Hepatocyte (in vitro differentiated cells): Measurements from ENCODE around the gene MYL6. TPM values are rescaled to one million over a fixed set of nuclear protein-coding genes. Genes with fewer than 3 reads are reported as not detected.

Experiments used
- DNase-seq: peaks from one replicate; pipeline ENCODE4 v3.0.0-alpha.2; 2016; ENCODE audit warnings: low spot score
- H2AFZ ChIP-seq: fragments of 200-600 bp; sonication (generic); 2 replicates; pipeline ENCODE4 v1.6.0; 2016; ENCODE audit warnings: antibody characterized with exemption, mild to moderate bottlenecking
- H3K27ac ChIP-seq: fragments of 200-600 bp; sonication (generic); 2 replicates; pipeline ENCODE4 v1.5.1; 2016; ENCODE audit warnings: mild to moderate bottlenecking
- H3K27me3 ChIP-seq: fragments of 200-600 bp; sonication (generic); 2 replicates; pipeline ENCODE4 v1.6.1; 2016
- H3K36me3 ChIP-seq: fragments of 200-600 bp; sonication (generic); replicated peaks from 2 replicates; pipeline ENCODE4 v1.5.1; 2016; ENCODE audit warnings: low read depth; ENCODE audit not compliant: insufficient read depth
- H3K4me1 ChIP-seq: fragments of 200-600 bp; sonication (generic); 2 replicates; pipeline ENCODE4 v1.5.1; 2016; ENCODE audit warnings: mild to moderate bottlenecking, moderate library complexity; ENCODE audit not compliant: insufficient read depth
- H3K4me2 ChIP-seq: fragments of 200-600 bp; sonication (generic); 2 replicates; pipeline ENCODE4 v1.6.0; 2016
- H3K4me3 ChIP-seq: fragments of 200-600 bp; sonication (generic); 2 replicates; pipeline ENCODE4 v1.5.1; 2016; ENCODE audit warnings: mild to moderate bottlenecking
- H3K79me2 ChIP-seq: fragments of 200-600 bp; sonication (generic); 2 replicates; pipeline ENCODE4 v1.6.0; 2017; ENCODE audit warnings: mild to moderate bottlenecking
- H3K9me2 ChIP-seq: fragments of 200-600 bp; sonication (generic); replicated peaks from 2 replicates; pipeline ENCODE4 v1.6.0; 2017; ENCODE audit warnings: mild to moderate bottlenecking; ENCODE audit not compliant: insufficient read depth
- H3K9me3 ChIP-seq: fragments of 200-600 bp; sonication (generic); 2 replicates; pipeline ENCODE4 v1.5.1; 2016; ENCODE audit warnings: low read depth, mild to moderate bottlenecking
- H4K20me1 ChIP-seq: fragments of 200-600 bp; sonication (generic); 2 replicates; pipeline ENCODE4 v1.6.0; 2016; ENCODE audit warnings: mild to moderate bottlenecking; ENCODE audit not compliant: insufficient read depth, poor library complexity, severe bottlenecking
- EZH2 ChIP-seq: fragments of 200-600 bp; sonication (generic); IDR thresholded peaks from 2 replicates; pipeline ENCODE4 v1.6.1; 2016; ENCODE audit warnings: antibody characterized with exemption, mild to moderate bottlenecking, borderline replicate concordance
- EZH2phosphoT487 ChIP-seq: fragments of 200-600 bp; sonication (generic); IDR thresholded peaks from one replicate; pipeline ENCODE4 v1.6.1; 2018; ENCODE audit warnings: antibody characterized with exemption, mild to moderate bottlenecking, low read depth, moderate library complexity; ENCODE audit not compliant: unreplicated experiment, severe bottlenecking
- WGBS: methylation state at CpG from one replicate; pipeline ENCODE4 v1.1.6; 2016; ENCODE audit warnings: low lambda C conversion rate; ENCODE audit errors: missing lambda C conversion rate; 5-methylcytosine and 5-hydroxymethylcytosine counted together
- polyA plus RNA-seq: library from polyadenylated mRNA; unstranded; fragments of >200 nt; fragmentation: Nextera tagmentation; extraction: Ambion mirVana; gene quantifications from 2 replicates; pipeline ENCODE4 v1.2.1, GENCODE V29; 2016
- total RNA-seq: library from RNA; depleted of rRNA; stranded (reverse); fragments of >200 nt; gene quantifications from 2 replicates; pipeline ENCODE4 v1.2.3, GENCODE V29; 2014
- TF ChIP-seq, protein P1 (sequence below): fragments of 200-600 bp; sonication (generic); IDR thresholded peaks from 2 replicates; pipeline ENCODE4 v1.5.1; 2016; ENCODE audit warnings: antibody characterized with exemption, mild to moderate bottlenecking; ENCODE audit not compliant: poor library complexity

MYL6 gene
- total and polyA plus RNA-seq, 2 experiments from 2014 or later, result 1,441 to 2,273 TPM

DNA sequence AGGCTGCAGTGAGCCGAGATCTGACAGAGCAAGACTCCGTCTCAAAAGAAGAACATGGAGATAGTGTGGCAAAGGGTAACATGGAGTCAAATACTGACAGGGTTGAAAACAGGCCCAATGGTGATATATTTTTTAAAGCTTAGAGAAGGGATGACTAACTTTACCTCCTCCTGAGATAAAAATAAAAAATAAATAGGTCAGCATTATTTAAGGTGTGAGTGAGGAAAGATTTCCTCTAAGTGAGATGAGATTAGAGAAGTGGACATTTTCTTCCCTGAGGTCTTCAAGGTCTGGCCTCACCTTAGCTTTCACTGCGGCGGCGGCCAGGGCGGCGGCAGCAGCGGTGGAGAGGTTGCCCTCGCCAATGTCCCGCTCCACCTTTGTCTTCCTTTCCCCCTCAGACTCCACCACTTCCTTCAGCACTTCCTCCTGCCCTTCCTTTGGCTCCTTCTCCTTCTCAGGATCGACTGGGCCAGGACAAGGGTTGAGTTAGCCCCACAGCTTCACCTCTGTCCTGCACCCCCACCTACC lies 11.1 kb downstream of the MYL6 start:
- Histone ChIP-seq H3K27ac (no peak overlapping the region), H3K36me3 (no peaks in the 10 kb centered on the region), H2AFZ (no peak overlapping the region), H3K9me2 (no peaks in the 10 kb centered on the region), H3K9me3 (no peaks in the 10 kb centered on the region), H3K79me2 (no peaks in the 10 kb centered on the region), H3K4me3 (no peak overlapping the region), H3K4me1 (no peaks in the 10 kb centered on the region), H3K27me3 (no peaks in the 10 kb centered on the region), H3K4me2 (no peak overlapping the region), H4K20me1 (no peaks in the 10 kb centered on the region)
- no peak for DNase-seq
- WGBS, result 99% methylated on average over 11 of the region's 11 CpGs
- TF ChIP-seq EZH2phosphoT487 (no peak), EZH2 (no peak)
- TF ChIP-seq, protein P1, sequence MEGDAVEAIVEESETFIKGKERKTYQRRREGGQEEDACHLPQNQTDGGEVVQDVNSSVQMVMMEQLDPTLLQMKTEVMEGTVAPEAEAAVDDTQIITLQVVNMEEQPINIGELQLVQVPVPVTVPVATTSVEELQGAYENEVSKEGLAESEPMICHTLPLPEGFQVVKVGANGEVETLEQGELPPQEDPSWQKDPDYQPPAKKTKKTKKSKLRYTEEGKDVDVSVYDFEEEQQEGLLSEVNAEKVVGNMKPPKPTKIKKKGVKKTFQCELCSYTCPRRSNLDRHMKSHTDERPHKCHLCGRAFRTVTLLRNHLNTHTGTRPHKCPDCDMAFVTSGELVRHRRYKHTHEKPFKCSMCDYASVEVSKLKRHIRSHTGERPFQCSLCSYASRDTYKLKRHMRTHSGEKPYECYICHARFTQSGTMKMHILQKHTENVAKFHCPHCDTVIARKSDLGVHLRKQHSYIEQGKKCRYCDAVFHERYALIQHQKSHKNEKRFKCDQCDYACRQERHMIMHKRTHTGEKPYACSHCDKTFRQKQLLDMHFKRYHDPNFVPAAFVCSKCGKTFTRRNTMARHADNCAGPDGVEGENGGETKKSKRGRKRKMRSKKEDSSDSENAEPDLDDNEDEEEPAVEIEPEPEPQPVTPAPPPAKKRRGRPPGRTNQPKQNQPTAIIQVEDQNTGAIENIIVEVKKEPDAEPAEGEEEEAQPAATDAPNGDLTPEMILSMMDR, result no peak

DNA sequence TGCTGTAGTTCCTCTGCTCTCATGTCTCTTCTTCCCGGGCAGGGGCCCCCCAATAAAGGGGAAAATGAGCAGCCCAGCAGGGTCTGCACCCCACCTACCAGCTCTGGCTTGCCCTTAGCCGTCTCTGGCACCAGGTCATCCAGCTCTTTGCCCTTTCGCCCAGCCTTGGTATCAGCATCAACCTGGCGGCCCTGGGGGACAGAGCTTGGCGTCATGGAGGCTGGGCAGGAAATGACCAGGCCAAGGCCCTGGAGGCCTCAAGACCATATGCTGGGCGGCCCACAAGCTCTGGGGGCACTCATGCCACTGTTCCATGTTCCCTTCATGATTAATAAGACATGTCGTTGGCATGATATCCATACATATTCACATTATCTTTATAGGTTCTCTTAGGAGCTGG lies 14.7 kb downstream of the MYL6 start:
- H2AFZ ChIP-seq, result no peak overlapping the region
- H4K20me1 ChIP-seq, result no peaks in the 10 kb centered on the region
- no peak for TF ChIP-seq EZH2phosphoT487
- TF ChIP-seq, protein P1, result no peak
- no peak for TF ChIP-seq EZH2
- no peaks in the 10 kb centered on the region for H3K36me3 ChIP-seq
- no peak for DNase-seq
- no peak overlapping the region for H3K4me2 ChIP-seq
- H3K9me3 ChIP-seq, result no peaks in the 10 kb centered on the region
- H3K4me3 ChIP-seq, result no peak overlapping the region
- H3K79me2 ChIP-seq, result no peaks in the 10 kb centered on the region
- no peaks in the 10 kb centered on the region for H3K4me1 ChIP-seq
- no peak overlapping the region for H3K27ac ChIP-seq
- WGBS, result 99% methylated on average over 7 of the region's 7 CpGs
- no peaks in the 10 kb centered on the region for H3K27me3 ChIP-seq
- no peaks in the 10 kb centered on the region for H3K9me2 ChIP-seq

DNA sequence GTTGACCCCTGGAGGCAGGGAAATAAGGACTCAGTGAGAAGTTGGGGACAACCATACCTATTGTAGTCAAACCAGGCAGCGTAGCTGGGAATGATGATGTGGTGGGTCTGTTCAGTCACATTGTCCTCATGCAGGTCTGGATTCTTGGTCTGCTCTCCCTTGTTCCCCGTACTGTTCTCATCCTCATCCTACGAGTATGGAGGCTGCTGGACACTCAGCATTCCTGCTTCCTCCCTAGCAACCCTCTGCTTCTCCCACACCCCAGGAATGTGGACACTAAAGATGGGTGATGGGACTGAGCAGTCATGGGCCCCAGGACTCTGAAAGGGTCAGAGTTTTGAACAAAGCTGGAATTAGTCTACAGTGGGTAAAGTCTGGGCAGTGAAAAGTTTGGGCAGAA lies 20.2 kb downstream of the MYL6 start:
- DNase-seq, result no peak
- Histone ChIP-seq H4K20me1 (no peaks in the 10 kb centered on the region), H3K4me3 (no peak overlapping the region), H3K4me1 (no peaks in the 10 kb centered on the region), H3K79me2 (no peaks in the 10 kb centered on the region), H3K4me2 (no peak overlapping the region), H3K36me3 (no peaks in the 10 kb centered on the region), H3K27me3 (no peaks in the 10 kb centered on the region), H3K27ac (no peak overlapping the region), H3K9me3 (no peaks in the 10 kb centered on the region), H3K9me2 (no peaks in the 10 kb centered on the region), H2AFZ (no peak overlapping the region)
- WGBS, result 100% methylated on average over 3 of the region's 3 CpGs
- no peak for TF ChIP-seq EZH2phosphoT487
- TF ChIP-seq, protein P1, result no peak

DNA sequence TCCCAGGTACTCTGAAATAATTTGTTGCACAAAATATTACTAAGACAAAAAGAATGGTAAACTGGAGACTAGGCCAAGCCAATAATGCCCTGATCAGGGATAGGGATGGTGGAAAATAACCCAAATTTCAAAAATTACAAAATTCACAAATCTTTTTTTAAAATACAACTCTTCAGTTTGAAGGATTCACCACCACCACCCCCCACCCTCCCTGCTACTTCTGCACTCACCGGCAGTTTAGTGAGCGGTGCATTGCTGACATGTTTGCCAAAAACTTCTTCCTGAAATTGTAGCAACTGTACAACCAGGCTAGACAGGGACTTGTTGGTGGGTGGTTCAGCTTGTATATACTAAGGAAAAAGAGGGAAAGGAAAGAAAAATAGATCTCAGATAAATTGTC lies 28.8 kb downstream of the MYL6 start:
- Histone ChIP-seq H3K4me1 (peaks cover 7% of the 10 kb centered on the region), H3K27me3 (no peaks in the 10 kb centered on the region), H4K20me1 (peaks cover 8% of the 10 kb centered on the region), H3K9me2 (no peaks in the 10 kb centered on the region), H2AFZ (no peak overlapping the region), H3K4me3 (no peak overlapping the region), H3K4me2 (peak overlapping the region; percentile 90), H3K79me2 (peaks cover 48% of the 10 kb centered on the region), H3K9me3 (no peaks in the 10 kb centered on the region), H3K27ac (no peak overlapping the region), H3K36me3 (no peaks in the 10 kb centered on the region)
- WGBS, result 87% methylated on average over 2 of the region's 2 CpGs
- no peak for TF ChIP-seq EZH2phosphoT487
- TF ChIP-seq, protein P1, result no peak
- no peak for TF ChIP-seq EZH2
- DNase-seq, result no peak
